HG03520 (cell line): ENCODE data around the gene ZFP92.

Experiments
- ATAC-seq: cut with Tn5 transposase; IDR thresholded peaks from one replicate; pipeline ENCODE4 v1.9.1; 2021; ENCODE audit warnings: mild to moderate bottlenecking, moderate library complexity; ENCODE audit not compliant: unreplicated experiment

ZFP92 gene

DNA sequence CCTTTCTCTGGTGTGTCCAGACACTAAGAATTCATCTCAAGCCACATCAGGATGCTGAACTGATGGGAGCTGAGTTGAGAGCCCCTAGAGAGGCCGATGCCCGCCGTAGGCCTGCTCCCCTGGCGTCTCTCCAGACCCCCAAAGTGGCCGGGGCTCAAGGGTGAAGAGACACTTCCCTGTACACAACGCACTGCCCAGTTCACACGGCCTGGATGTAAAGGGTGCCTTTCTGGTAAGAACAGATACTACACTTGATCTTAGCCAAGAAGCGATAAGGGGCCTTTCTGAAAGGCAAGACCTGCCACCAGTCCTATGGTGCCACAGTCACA is 39.6 kb downstream of the ZFP92 start:
- no peak for ATAC-seq

DNA sequence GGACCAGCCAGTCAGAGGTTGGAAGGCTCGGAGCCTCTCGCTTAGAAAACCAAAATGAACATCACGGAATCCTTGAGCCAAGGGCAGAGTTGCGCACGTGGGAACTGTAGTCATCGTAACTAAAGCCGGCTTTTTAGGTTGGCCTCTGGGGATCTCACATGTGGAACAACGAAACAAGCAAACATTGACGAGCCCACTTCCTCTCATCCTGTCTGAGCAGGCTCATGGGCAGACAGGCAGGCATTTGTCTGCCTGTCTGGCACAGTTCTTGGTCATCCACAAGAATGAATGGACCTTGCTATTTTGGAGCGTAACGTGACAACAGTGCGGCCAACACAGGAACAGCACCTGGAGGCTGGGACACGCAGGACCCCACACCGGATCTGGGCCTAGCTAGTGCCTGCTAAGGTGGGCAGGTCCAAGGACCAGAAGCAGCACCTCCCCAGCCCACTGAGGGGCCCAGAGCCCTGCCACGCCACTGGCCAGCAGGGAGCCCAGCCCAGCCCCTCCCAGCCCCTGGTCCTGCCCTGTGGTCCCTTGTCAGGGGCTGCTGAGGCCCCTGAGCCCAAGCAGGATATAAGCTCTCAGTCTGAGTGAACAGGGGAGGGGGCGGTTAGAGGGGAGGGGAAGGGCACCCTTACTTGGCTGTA is 43.8 kb downstream of the ZFP92 start:
- ATAC-seq, result no peak

DNA sequence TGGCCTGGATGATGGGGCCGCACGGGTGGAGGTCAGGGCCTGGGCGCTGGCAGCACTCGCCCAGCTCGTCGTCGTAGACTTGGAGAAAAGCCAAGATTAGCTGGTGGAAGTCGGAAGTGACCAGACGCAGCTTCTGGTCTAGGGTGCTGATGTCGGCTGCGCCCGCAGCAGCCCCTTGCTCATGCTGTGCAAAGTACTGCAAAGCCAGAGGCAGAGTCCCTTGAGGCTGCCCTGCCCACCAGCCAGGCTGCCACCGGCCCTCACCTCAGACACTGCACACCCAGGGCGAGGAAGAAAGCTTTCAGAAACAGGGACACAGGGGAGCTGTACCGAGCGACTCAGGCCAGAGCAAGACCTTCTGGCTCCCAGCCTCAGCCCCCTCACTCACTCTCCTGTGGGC is 44.3 kb downstream of the ZFP92 start:
- ATAC-seq, result no peak

DNA sequence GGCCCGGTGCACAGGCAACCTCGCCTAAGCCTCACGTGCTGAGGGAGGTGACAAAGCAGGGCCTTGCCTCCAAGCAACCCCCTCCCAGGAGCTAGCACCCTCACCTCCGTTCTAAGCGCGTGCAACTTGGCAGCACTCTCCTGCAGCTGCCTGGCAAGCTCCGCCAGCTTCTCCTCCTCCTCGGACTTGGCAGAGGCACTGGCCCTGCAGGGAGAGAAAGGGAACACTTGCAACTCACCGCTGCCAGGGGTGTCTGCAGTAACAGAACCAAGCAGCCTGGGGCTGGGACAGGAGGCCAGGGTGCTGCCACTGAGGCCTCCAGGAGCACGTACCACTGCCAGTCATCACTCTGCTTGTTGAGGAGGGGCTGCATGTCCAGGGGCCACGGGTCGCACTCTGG is 44.9 kb downstream of the ZFP92 start:
- no peak for ATAC-seq

DNA sequence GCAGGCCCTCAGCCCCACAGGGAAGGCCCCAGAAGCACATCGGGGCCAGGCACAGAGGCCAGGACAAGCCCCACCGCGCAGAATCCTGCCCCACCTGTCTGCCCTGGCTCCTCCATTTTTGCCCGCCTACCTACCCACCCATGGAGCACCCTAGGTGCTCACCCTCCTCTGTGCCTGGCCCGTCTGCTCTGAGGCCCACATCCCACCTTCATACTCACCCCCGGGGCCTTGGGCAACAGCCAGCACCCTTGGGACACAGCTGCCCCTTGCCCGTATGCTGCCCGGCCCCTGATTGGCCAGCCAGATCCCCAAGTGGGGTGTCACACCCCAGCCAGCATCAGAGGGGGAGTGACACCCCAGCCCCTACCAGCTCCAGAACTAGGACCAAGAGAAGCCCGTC is 45.4 kb downstream of the ZFP92 start:
- no peak for ATAC-seq

DNA sequence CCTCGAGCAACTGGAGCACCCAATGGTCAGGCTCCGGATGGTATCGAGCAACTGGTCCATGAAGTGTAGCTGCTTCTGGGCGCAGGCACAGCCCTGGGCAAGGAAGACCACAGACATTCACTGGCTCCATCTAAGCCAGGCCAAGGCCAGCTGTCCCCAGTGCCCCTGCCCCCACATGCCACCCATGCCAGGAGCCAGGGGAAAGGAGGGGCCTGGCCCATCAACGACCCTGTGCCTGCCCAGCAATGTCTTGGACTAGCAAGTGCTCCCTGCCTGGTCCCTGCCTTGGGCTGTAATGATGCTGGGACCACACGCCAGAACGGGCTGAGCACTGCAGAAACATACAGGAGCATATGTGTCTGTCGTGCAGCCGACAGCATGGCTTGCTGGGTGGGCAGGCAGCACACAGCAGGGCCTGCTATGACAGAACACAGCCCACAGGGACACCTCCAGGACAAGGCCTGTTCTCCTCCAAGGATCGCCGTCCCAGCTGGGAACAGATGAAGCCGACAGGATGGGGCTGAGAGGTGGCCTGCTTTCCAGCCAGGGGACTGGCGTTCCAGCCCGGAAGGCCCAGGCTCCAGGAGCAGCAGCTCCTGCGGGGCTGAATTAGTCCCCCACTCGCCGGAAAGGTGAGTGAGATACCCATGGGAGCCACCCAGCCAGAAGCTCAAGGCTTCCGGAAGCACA is 46.0 kb downstream of the ZFP92 start:
- ATAC-seq, result no peak

DNA sequence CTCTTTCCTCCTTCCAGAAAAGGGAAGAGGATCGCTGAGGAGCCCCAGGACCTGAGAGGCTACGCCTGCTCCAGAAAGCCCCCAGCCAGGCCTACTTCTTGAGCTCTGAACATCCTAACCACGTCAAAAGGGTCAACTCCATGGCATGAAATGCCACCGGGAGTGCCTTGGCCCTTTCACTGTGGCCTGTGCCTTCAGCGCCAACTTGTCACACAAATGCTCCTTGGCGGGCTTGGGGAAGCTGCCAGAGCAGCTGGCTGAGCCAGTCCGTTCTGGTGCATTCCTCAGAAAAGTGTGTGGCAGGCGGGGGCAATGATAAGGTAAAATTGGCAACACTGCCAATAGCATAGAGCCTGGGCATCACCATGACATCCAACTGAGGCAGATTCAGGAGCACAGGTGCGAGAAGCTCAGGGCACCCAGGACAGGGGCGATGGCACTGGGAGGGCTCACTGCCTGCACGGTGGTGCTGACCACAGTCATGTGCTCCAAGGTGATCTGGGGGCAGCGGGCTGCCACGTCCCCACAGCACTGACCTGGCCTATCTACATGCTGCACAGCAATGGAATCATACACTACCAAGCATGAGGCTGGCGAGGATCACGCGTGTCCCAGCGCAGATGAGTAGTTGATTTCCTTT is 46.7 kb downstream of the ZFP92 start:
- no peak for ATAC-seq

DNA sequence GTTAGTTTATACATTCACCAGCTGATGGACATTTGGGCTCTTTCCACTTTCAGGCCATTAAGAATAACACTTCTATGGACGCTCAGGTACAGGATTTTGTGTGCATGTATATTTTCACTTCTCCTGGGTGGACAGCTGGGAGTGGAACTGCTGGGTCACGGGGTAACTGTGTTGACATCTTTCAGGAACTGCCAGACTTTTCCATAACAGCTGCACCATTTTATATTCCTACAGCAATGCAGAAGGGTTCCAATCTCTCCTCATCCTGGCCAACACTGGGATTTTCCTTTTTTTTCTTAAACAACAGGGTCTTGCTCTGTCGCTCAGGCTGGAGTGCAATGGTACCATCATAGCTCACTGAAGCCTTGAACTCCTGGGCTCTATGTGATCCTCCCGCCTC is 47.2 kb downstream of the ZFP92 start:
- ATAC-seq, result no peak

DNA sequence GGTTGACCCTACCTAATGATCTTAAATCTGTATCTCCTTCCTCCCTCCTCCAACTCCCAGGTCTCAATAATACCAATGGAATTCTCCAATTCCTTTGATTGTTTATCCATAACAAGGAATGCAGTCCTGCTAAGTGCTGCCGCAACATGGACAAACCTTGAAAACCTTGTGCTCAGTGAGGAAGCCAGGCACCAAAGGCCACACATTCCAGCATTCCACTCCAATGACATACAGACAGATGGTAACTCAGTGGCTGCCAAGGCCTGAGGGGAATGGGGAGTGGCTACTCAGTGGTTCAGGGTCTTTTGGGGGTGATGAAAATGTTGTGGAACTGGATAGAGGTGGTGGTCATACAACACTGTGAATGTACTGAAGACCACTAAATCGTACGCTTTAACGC is 48.7 kb downstream of the ZFP92 start:
- no peak for ATAC-seq

DNA sequence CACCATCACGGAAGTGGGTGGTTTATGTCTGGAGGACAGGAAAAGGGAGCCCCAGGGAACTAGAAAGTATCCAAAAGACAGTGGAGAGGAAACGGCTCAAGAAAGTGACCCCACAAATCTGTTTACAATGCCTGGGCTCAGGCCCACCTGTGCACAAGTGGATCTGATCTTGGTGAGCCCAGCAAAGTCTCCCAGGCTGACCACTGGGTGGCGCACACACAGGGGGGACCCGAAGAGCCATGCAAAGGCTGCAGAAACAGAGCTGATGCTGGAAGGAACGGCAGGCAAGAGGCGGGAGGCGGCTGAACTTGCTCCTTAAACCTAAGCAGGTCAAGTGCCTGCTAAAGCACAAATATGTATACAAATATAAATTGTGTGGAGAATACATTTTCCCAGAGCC is 49.6 kb downstream of the ZFP92 start:
- ATAC-seq, result no peak
